Stimulated activated CD4-positive, alpha-beta T cell treated with anti-CD3 and anti-CD28 coated beads, Interleukin-1b, Interleukin-23, amount 100 ng/mL, for 48 hours (primary cell): ENCODE data around the gene TTLL8.

Experiments
- DNase-seq: peaks from one replicate; pipeline ENCODE4 v3.0.0-alpha.2; 2020

The TTLL8 gene

DNA sequence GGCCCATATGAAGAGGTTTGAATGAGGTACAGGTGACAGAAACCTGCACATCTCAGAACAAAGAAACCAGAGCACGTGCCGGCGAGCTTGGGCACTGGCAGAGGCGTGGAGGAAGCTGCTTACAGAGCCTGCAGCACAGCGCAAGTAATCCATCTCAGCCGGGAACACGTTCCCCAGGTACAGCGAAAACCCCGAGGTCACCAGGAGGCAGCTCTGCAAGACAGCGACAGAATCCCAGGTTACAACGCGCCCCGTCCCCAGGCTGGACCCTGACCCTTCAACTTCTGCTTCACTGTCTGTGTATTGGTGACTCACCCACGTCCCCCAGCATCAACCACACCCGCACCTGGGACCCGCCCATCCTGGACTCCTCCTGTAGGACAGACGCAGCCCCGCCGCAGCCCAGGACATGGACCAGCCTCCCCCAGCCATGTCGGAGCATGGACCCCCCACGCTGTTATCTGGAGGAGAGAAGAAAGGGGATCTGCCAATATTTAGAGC lies 24.9 kb upstream of the TTLL8 start:
- DNase-seq = no peak

- DNase-seq = no peak
Observed at GRCh38 chr22:50082197-50082715, 24.2 kb upstream of the TTLL8 start.

- no peak for DNase-seq
Observed at GRCh38 chr22:50081426-50082196, 23.5 kb upstream of the TTLL8 start.

GRCh38 chr22:50080077-50080465 lies 22.0 kb upstream of the TTLL8 start:
- DNase-seq = no peak

DNA sequence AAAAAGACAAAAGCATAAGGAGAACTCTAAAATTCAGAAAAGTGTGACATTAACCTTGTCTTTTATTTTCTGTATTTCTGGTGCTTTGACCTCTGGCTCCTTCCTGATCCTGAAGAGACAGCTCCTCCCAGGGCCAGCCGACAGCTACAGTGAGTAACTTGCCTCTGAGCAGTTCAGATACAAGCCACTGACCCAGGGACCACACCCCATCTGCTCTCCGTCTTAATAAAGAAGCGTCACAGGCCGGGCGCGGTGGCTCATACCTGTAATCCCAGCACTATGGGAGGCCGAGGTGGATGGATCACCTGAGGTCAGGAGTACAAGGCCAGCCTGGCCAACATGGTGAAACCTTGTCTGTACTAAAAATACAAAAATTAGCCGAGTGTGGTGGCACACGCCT lies 20.7 kb upstream of the TTLL8 start:
- DNase-seq = no peak

DNA sequence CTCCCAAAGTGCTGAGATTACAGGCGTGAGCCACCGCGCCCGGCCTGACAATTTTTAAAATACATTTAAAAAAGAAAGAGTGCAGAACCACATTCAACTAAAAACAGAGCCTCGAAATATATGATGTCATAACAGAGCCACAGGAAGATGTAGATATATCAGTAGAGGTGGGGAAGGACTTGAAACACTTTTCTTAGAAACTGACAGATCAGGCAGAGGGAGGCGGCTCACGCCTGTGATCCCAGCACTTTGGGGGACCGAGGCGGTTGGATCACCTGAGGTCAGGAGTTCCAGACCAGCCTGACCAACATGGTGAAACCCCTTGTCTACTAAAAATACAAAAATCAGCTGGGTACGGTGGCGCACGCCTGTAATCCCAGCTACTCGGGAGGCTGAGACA lies 20.1 kb upstream of the TTLL8 start:
- DNase-seq = no peak

- no peak for DNase-seq
Observed at GRCh38 chr22:50076646-50077535, 18.8 kb upstream of the TTLL8 start.

- DNase-seq = no peak
Observed at GRCh38 chr22:50074551-50075530, 16.7 kb upstream of the TTLL8 start.

GRCh38 chr22:50074056-50074455 lies 16.0 kb upstream of the TTLL8 start:
- DNase-seq = no peak

- DNase-seq = no peak
Observed at GRCh38 chr22:50072714-50073538, 14.8 kb upstream of the TTLL8 start.

DNA sequence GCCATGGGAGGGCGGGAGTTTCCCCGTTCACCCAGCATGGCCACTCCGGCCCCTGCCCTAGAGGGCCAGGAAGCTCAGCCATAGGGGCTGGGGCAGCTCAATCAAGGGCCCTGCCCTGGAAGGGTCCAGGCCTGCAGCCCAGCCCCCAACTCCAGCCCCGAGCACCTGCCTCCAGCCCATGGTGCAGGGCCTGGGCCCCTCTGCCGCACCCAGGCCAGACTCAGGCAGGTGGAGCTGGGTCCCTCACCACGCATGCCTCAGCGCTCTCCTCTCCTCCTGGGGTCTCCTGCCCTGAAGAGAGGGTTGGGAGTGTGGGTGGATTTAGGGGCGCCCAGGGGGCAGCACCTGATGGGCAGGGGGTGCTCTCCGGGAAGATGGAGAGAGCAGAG lies 14.1 kb upstream of the TTLL8 start:
- DNase-seq = no peak

DNA sequence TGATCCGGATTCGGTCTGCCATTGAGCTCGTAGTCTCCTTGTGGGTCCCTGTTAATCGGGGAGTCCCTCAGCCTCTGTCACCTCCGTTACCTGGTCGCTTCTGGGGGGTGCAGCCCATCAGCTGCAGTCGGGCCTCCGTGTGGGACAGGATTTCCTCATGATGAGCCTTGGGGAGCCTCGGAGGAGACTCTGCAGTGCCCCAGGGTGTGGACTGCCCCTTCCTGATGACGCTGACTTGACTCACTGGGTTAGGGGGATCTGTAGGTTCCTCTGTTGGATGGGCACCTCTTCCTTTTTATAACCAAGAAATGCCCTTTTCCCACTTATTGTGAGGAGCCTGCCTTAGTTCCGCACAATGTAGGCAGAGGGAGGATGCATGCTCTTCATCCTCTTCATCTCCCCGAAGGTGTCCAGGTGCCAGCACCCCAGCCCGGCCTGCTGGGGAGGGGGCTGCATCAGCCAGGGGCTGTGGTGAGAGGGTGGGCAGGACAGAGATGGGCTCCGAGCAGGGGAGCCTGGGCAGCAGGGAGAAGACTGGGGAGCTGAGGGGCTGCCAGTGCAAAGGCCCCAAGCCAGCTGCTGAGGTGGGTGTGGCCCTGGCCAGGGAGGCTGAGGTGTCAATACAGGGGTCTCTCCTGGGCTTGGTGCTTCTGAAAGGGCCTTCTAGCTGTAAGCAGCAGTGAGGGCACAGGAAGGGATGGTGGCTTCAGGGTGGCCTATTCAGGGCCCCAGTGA lies 13.5 kb upstream of the TTLL8 start:
- no peak for DNase-seq

DNA sequence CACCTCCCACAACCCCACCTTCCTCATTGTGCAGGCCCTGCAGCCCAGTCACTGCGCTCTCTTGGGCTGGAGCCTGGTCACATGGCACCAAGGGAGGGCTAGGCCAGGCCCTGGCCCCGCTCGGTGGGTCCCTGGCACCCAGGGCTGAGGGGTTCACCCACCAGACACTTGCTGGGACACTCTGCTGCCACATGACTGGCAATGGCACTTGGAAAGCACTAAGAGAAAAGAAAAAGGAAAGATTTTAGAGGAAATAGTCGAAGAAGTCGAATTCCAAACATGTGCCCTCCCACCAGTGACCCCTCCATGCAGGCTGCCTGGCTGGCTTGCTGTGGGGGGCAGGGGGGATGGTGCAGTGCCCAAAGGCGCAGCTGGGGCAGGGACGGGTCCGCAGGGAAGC lies 12.3 kb upstream of the TTLL8 start:
- DNase-seq = no peak

GRCh38 chr22:50068096-50068495 lies 10.0 kb upstream of the TTLL8 start:
- no peak for DNase-seq

DNA sequence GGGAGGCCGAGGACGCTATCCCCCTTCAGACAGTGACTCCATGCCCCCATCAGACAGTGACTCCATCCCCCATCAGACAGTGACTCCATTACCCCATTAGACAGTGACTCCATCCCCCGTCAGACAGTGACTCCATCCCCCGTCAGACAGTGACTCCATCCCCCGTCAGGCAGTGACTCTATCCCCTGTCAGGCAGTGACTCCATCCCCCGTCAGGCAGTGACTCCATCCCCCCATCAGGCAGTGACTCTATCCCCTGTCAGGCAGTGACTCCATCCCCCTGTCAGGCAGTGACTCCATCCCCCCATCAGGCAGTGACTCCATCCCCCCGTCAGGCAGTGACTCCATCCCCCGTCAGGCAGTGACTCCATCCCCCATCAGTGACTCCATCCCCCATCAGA lies 9.1 kb upstream of the TTLL8 start:
- DNase-seq = no peak

- no peak for DNase-seq
Observed at GRCh38 chr22:50064453-50064852, 6.4 kb upstream of the TTLL8 start.

- DNase-seq = no peak
Observed at GRCh38 chr22:50063589-50064393, 5.7 kb upstream of the TTLL8 start.

- DNase-seq = no peak
Observed at GRCh38 chr22:50062509-50063135, 4.5 kb upstream of the TTLL8 start.

GRCh38 chr22:50061824-50062355 lies 3.8 kb upstream of the TTLL8 start:
- no peak for DNase-seq
